H1 (cell line): ENCODE data around the gene B4GALNT1. TPM values are rescaled to one million over a fixed set of nuclear protein-coding genes. Genes with fewer than 3 reads are reported as not detected.

Experiments used
- CHD1 ChIP-seq: IDR thresholded peaks from 2 replicates; pipeline ENCODE4 v1.6.1; 2012; ENCODE audit warnings: low read depth, low read length, improper control_type of control experiment
- EZH2 ChIP-seq: fragments of 200-600 bp; sonication (generic); IDR thresholded peaks from 2 replicates; pipeline ENCODE4 v1.7.1; 2012; ENCODE audit warnings: low read depth, mild to moderate bottlenecking, moderate library complexity, low read length, inconsistent platforms; ENCODE audit not compliant: severe bottlenecking
- GABPA ChIP-seq: IDR thresholded peaks from 2 replicates; pipeline ENCODE4 v1.6.1; 2011; ENCODE audit warnings: mild to moderate bottlenecking, low read length, moderate library complexity, borderline replicate concordance; ENCODE audit not compliant: insufficient read depth
- KDM1A ChIP-seq: fragments of 200-600, 300-600 bp; sonication (generic); IDR thresholded peaks from 2 replicates; pipeline ENCODE4 v1.7.1; 2016; ENCODE audit warnings: mild to moderate bottlenecking, low read length, borderline replicate concordance
- NANOG ChIP-seq: IDR thresholded peaks from 2 replicates; pipeline ENCODE4 v1.6.1; 2011; ENCODE audit warnings: low read length, low read depth, mild to moderate bottlenecking, inconsistent platforms; ENCODE audit not compliant: insufficient read depth, poor library complexity, severe bottlenecking
- NRF1 ChIP-seq: IDR thresholded peaks from 2 replicates; pipeline ENCODE4 v1.6.1; 2011; ENCODE audit warnings: mild to moderate bottlenecking, low read depth, low read length, improper control_type of control experiment
- SP1 ChIP-seq: IDR thresholded peaks from 2 replicates; pipeline ENCODE4 v1.6.1; 2011; ENCODE audit warnings: low read depth, low read length
- SP2 ChIP-seq: IDR thresholded peaks from 2 replicates; pipeline ENCODE4 v1.6.1; 2012; ENCODE audit warnings: mild to moderate bottlenecking, low read length, inconsistent platforms
- TAF7 ChIP-seq: optimal IDR thresholded peaks from 2 replicates; pipeline ENCODE3; 2011; ENCODE audit warnings: low read depth, mild to moderate bottlenecking, inconsistent platforms, low read length, moderate library complexity, borderline replicate concordance
- polyA plus RNA-seq, 7 experiments: library from polyadenylated mRNA; depleted of rRNA in 3 of 7; stranded (reverse) in 5 of 7; unstranded in 2 of 7; fragments of >200 nt in 5 of 7; fragments of 200-250 nt in 2 of 7; gene quantifications; 1 replicate in 5 of 7; 2 replicates in 1 of 7; 4 replicates in 1 of 7; pipeline versions ENCODE4 v1.2.1 to v1.2.3, GENCODE V29; 2011 to 2013; ENCODE audit warnings: missing spikeins in 2 of 7, mixed read lengths in 2 of 7
- total RNA-seq: library from RNA; stranded (reverse); fragmentation: NEBNext Ultra II Directional; extraction: Animal tissue kit (Norgen Biotek cat#: 25700); gene quantifications from 2 replicates; pipeline ENCODE4 v1.2.1, GENCODE V29; 2021

B4GALNT1 gene
- total and polyA plus RNA-seq, 2 of the 8 experiments (the other 6 are each of a cell fraction or from before 2014, with no cell fraction given), result 1.5 to 2.3 TPM

DNA sequence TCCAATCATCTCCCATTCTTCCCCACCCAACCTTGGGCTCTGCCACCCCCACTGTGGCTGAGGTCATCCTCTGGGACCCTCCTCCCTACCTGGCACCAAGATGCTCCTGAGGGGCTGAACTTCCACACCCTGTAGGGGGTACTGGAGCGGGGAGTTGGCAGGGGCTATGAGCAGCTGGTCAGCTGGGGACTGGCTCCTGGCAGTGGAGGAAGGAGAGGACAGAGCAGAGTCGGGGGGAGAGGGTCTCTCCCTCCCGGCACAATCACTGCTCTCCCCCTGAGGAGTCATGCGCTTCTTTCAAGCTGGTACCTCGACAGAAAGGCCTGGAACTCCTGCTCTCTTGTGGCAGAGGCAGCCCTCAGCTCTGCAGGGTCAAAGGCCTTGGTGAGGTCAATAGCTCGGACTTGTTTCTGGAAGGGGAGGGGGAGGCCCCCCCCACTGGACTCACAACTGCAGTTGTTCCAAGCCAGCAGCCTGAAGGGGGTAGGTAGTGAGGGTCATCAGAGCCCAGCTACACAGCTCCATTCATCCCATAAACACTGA, 2.0 kb downstream of the B4GALNT1 start (continued):
- TF ChIP-seq NANOG, result no peak
- no peak for TF ChIP-seq KDM1A
- no peak for TF ChIP-seq GABPA
- no peak for TF ChIP-seq EZH2
- TF ChIP-seq TAF7, result no peak
- TF ChIP-seq SP1, result no peak
- TF ChIP-seq SP2, result no peak
- no peak for TF ChIP-seq CHD1
- TF ChIP-seq NRF1, result no peak
